ENCODE results near the gene GLRX. TPM values are rescaled to one million over a fixed set of nuclear protein-coding genes. Genes with fewer than 3 reads are reported as not detected.
A peak's percentile ranks its signal among the peaks of the same experiment; 100 is the strongest.
"Not testable (repeated sequence)": the region's sequence is repeated elsewhere in the genome, so short reads cannot be mapped to it uniquely, and the experiment has no call there.

GLRX gene
- total RNA-seq = 10 to 100 TPM; 45.1 to 62.3 TPM

DNA sequence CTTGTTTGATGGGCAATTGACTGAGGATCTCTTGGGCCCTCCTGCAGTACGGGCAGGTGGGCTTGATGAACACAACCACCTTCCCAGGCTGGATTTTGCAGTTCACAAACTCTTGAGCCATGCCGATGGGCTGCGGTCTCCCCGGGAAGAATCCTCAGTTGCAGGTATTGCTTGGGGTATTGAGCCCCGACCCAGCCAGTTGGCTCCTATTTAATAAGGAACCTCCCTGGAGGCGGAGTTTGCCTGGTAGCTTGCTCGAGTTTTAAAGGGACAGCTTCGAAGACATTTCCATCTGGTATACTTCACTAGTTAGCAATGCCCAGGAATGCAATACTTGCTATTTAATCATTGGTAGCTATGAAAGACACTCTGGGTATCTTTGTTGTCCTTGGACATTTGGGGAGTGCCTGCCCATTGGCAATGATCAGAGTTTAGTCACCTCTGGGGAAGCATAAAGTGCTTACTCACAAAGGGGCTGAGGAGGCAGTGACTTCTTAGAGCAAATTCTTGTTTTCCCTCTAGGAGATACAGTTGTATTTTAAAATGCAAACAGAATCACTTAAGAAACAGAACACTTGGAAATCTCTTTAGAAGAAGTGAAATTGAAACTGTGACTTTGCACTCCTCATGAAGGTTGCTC lies at the start of gene GLRX:
TSS of gene GLRX (minus strand) at position 185 of the 640 bp plus-strand sequence. CDS start at position 121, 64 bp downstream.
- Mint-ChIP-seq H3K9me3 (no peaks in the 10 kb centered on the region), H3K4me3 (peak within 1 kb of the TSS; percentile 97), H3K27me3 (no peaks in the 10 kb centered on the region), H3K4me1 (peaks cover 41% of the 10 kb centered on the region), H3K36me3 (ENCODE audit: low read depth) (peaks cover 16% of the 10 kb centered on the region), H3K27ac (peak within 1 kb of the TSS; percentile 86)
- ATAC-seq (replicated peaks) = peak; percentile 41

DNA sequence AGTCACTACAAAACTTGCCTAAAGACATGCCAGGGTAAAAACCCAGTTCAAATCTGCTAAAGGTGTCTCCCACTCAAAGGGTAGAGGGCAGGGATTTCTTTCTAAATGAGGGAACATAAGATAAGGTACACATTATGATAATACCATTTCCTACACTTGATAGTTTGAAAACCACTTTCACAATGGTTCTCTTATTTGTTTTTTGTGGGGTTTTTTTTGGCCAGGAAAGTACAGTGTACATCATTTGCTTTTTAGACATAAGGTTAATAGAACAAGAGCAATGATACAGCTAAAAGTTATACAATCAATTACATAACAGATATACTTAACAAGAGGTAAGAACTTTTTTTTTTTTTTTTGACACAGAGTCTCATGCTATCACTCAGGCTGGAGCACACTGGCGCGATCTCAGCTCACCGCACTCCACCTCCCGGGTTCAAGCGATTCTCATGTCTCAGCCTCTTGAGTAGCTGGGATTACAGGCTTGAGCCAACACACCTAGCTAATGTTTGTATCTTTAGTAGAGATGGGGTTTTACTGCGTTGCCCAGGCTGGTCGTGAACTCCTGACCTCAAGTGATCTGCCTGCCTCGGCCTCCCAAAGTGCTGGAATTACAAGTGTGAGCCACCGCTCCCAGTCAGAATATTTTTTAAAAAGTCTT lies 48.8 kb upstream of the GLRX start:
- peaks cover 4% of the 10 kb centered on the region for H3K9me3 Mint-ChIP-seq
- no peaks in the 10 kb centered on the region for H3K36me3 Mint-ChIP-seq (ENCODE audit: low read depth)
- no peaks in the 10 kb centered on the region for H3K27me3 Mint-ChIP-seq
- peaks cover 28% of the 10 kb centered on the region for H3K4me1 Mint-ChIP-seq
- H3K27ac Mint-ChIP-seq = peak overlapping the region; percentile 88
- peak overlapping the region; percentile 74 for H3K4me3 Mint-ChIP-seq
- no peak for ATAC-seq (replicated peaks)

- ATAC-seq (replicated peaks) = peak; percentile 74
- Mint-ChIP-seq H3K4me3 (peak overlapping the region; percentile 74), H3K27me3 (no peaks in the 10 kb centered on the region), H3K9me3 (peaks cover 4% of the 10 kb centered on the region), H3K36me3 (ENCODE audit: low read depth) (no peaks in the 10 kb centered on the region), H3K4me1 (peaks cover 30% of the 10 kb centered on the region), H3K27ac (peak overlapping the region; percentile 88)
These were observed 47.7 kb upstream of the GLRX start for GRCh38 chr5:95870105-95870672.

GRCh38 chr5:95869173-95869855 lies 46.8 kb upstream of the GLRX start:
- H3K27ac Mint-ChIP-seq = peak overlapping the region; percentile 88
- peaks cover 34% of the 10 kb centered on the region for H3K4me1 Mint-ChIP-seq
- not testable (repeated sequence) for H3K27me3 Mint-ChIP-seq; H3K9me3 Mint-ChIP-seq; H3K36me3 Mint-ChIP-seq (ENCODE audit: low read depth)
- peak; percentile 48 for ATAC-seq (replicated peaks)
- peak overlapping the region; percentile 74 for H3K4me3 Mint-ChIP-seq

DNA sequence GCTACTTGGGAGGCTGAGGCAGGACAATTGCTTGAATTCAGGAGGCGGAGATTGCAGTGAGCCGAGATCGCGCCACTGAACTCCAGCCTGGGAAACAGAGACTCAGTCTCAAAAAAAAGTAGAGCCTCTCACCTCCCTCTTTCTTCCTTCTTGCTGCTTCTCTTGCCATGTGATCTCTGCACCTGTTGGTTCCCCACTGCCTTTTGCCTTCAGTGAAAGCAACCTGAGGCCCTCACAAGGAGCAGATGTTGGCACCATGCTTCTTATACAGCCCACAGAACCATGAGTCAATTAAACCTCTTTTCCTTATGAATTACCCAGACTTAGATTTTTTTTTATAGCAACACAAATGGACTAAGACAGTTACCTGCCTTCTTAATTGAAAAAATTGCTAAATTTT lies 45.6 kb upstream of the GLRX start:
- no peak for ATAC-seq (replicated peaks)
- Mint-ChIP-seq H3K4me1 (peaks cover 34% of the 10 kb centered on the region), H3K4me3 (peak overlapping the region; percentile 74), H3K36me3 (ENCODE audit: low read depth) (no peaks in the 10 kb centered on the region), H3K27ac (peak overlapping the region; percentile 88), H3K27me3 (no peaks in the 10 kb centered on the region), H3K9me3 (peaks cover 4% of the 10 kb centered on the region)

GRCh38 chr5:95866435-95867040 lies 44.0 kb upstream of the GLRX start:
- Mint-ChIP-seq H3K27ac (peak overlapping the region; percentile 91), H3K4me3 (peak overlapping the region; percentile 34), H3K36me3 (ENCODE audit: low read depth) (no peaks in the 10 kb centered on the region), H3K4me1 (peaks cover 46% of the 10 kb centered on the region), H3K27me3 (no peaks in the 10 kb centered on the region), H3K9me3 (peaks cover 4% of the 10 kb centered on the region)
- ATAC-seq (replicated peaks) = peak; percentile 19

DNA sequence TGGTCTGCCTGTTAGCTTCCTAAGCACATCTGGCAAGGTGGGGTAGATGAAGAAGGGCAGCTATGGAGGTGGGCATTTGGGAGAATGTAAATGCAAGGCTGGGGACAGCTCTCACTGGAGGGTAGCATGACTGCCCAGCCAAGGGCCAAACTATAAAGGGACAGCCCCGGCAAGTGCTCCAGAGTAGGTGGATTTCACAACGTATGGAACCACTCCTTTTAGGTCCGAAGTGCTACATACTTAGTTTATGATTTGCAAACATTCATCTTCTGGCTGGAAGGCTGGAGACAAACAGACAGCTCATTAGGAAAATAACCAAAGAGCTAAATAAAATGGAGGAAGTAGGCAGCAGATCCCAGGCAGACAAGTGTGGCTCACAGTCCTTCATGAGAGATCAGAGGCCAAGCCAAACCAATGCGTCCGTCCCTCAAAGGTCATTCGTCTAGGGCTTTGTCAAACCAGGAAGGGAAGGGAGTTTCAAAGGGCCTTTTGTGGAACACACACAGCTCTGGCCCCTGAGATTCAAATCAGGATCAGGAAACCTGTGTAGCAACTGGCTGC lies 42.5 kb upstream of the GLRX start:
- H3K27ac Mint-ChIP-seq = no peak overlapping the region
- no peak for ATAC-seq (replicated peaks)
- peaks cover 4% of the 10 kb centered on the region for H3K9me3 Mint-ChIP-seq
- H3K4me3 Mint-ChIP-seq = no peak overlapping the region
- no peaks in the 10 kb centered on the region for H3K27me3 Mint-ChIP-seq
- H3K4me1 Mint-ChIP-seq = peaks cover 49% of the 10 kb centered on the region
- no peaks in the 10 kb centered on the region for H3K36me3 Mint-ChIP-seq (ENCODE audit: low read depth)

- Mint-ChIP-seq H3K4me1 (peaks cover 53% of the 10 kb centered on the region), H3K9me3 (peaks cover 4% of the 10 kb centered on the region), H3K27me3 (no peaks in the 10 kb centered on the region), H3K27ac (no peak overlapping the region), H3K36me3 (ENCODE audit: low read depth) (no peaks in the 10 kb centered on the region), H3K4me3 (no peak overlapping the region)
- ATAC-seq (replicated peaks) = no peak
These were observed 41.9 kb upstream of the GLRX start for GRCh38 chr5:95864456-95864855.

GRCh38 chr5:95863383-95863757 lies 40.8 kb upstream of the GLRX start:
- Mint-ChIP-seq H3K4me1 (peaks cover 58% of the 10 kb centered on the region), H3K36me3 (ENCODE audit: low read depth) (peaks cover 6% of the 10 kb centered on the region), H3K9me3 (peaks cover 4% of the 10 kb centered on the region), H3K27me3 (no peaks in the 10 kb centered on the region), H3K4me3 (peak overlapping the region; percentile 66), H3K27ac (peak overlapping the region; percentile 90)
- ATAC-seq (replicated peaks) = no peak

DNA sequence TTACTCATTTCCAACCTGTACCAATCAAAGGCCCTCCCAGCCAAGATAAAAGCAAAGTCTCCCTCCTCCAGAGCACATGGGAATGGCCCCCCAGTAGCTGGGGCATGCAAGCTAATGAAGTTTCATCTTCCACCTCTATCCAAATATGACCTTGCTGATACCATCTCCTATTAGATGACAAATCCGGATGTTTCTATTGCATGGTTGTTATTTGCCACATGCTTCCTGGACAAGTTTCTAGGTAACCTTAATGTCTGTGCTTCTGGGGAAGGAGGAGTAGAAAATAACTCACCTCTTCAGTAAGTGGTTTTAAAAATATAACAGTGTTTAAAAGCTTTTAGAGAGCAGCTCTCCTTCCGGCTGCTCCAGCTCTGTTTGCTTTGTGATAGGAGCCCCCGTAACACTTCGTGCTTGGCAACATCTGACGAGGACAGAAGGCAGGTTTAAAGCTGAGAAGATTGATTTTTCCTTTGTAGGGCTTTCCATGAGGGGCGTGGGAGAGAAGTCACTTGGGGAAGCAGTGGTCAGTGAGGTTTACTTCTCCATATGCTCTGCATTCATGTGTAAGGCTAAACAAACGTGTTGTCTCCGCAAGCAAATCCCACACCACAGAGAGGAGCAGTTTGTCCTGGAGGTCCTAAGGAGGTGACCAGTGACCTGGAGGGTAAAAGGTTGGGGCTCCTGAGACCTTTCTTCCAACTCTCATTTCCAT lies 40.3 kb upstream of the GLRX start:
- Mint-ChIP-seq H3K36me3 (ENCODE audit: low read depth) (peaks cover 6% of the 10 kb centered on the region), H3K4me3 (peak overlapping the region; percentile 66), H3K27ac (peak overlapping the region; percentile 90), H3K27me3 (no peaks in the 10 kb centered on the region), H3K9me3 (no peaks in the 10 kb centered on the region), H3K4me1 (peaks cover 58% of the 10 kb centered on the region)
- no peak for ATAC-seq (replicated peaks)

DNA sequence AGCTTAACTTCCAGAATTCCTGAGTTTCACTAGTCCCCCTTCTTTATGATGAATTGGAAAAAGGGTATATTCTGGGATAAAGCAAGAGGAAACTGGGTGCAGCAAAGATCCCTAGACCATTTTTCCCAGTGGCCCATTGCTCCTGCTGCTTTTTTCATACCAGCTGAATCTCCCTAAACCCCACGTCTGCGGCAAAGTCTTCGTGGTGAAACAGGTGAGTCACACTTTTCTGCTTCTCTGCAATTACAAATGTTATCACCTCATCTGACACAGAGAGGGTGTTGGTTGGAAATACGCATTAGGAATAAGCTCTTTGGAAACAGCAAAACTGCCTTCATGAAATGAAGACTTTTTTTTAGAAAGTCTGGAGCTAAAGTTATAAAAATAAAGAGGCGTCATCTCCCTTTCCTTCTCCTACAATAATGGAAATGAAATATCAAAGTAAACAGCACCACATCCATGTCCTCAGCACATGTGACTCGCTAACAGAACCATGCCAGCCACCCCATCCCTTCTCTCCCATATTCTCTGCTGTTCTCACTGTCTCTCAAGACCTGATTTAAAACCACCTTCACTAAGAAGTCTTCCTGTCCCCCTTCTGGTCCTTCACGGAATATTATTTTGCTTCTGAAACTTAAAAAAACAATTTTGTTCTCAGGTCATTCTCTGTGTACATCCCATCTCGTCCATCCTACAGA lies 39.5 kb upstream of the GLRX start:
- H3K27me3 Mint-ChIP-seq = no peaks in the 10 kb centered on the region
- H3K4me1 Mint-ChIP-seq = peaks cover 55% of the 10 kb centered on the region
- ATAC-seq (replicated peaks) = peak; percentile 45
- H3K4me3 Mint-ChIP-seq = peak overlapping the region; percentile 66
- peak overlapping the region; percentile 90 for H3K27ac Mint-ChIP-seq
- H3K9me3 Mint-ChIP-seq = no peaks in the 10 kb centered on the region
- peaks cover 6% of the 10 kb centered on the region for H3K36me3 Mint-ChIP-seq (ENCODE audit: low read depth)

DNA sequence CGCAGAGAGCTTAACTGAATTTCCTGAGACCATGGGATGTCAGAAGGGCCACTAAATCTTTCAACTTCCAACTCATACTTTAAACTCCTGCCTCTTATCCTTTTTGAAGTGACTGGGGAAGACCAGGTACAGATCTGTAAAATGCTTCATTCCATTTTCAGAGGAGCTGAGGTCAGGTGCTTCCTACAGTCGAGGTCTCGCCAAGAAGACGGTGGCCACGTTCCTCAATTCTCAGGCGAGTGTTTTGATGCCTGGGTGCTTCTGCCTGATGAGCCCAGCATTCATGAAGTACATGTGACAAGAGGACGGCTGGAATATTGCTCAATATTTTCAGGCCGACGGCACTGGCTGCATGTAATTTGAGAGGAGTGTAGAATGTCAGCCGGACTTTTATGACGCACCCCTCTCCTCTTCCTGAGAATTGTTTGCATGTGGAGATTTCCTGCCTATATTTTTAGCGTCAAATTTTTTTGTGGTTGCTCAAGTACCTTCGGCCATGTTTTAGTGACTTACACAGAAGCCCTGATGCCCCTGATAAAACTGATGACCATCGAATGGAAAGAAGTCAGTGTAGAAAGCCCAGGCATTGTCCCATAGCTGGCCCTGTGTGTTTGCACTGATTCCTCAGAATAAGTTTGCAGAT lies 38.8 kb upstream of the GLRX start:
- ATAC-seq (replicated peaks) = no peak
- Mint-ChIP-seq H3K36me3 (ENCODE audit: low read depth) (peaks cover 6% of the 10 kb centered on the region), H3K9me3 (no peaks in the 10 kb centered on the region), H3K4me1 (peaks cover 48% of the 10 kb centered on the region), H3K27ac (peak overlapping the region; percentile 90), H3K27me3 (no peaks in the 10 kb centered on the region), H3K4me3 (peak overlapping the region; percentile 66)

DNA sequence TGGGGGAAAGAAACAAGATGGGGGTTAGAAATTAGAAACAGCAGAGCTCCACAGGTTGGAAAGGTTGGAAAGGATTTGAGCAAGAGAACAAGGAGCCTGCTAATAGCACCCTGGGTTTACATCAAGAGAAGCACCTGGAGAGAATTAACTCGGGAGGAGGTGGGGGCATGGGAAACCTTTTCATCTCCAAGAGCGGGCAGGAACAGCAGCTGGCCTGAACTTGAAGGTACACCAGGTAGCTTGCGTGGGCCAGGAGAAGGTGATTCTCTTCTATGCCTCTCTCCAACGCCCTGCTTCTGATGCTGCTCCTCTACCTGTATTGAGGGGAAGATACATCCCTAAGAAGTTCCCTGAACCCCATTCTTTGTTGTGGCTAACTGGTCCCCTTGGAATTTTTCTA lies 37.1 kb upstream of the GLRX start:
- no peak for ATAC-seq (replicated peaks)
- Mint-ChIP-seq H3K27me3 (no peaks in the 10 kb centered on the region), H3K4me3 (peak overlapping the region; percentile 66), H3K9me3 (no peaks in the 10 kb centered on the region), H3K27ac (peak overlapping the region; percentile 90), H3K4me1 (peaks cover 42% of the 10 kb centered on the region), H3K36me3 (ENCODE audit: low read depth) (peaks cover 6% of the 10 kb centered on the region)
